ENCODE data around the gene NMNAT2.
A peak's percentile ranks its signal among the peaks of the same experiment; 100 is the strongest.

NMNAT2 gene

DNA sequence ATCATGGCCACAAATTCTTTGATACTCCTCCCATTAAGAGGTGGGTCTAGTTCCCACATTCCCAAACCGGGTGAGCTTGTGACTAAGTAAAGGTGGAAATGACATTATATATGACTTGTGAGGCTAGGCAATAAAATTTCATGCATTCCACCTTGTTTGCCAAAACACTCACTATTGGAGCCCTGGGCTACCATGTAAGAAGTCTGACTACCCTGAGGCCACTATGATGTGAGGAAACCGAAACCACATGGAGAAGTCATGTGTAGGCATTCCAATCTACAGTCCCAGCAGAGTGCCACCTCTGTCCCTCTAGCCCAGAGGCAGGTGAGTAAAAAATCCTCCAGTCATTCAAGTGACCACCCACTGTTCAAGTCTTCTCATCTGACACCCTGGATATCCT, 36.2 kb upstream of the NMNAT2 start:
- no peak for TF ChIP-seq EP300 (IDR thresholded peaks at IDR 0.05; ENCODE audit: borderline replicate concordance)
- TF ChIP-seq, protein P1, sequence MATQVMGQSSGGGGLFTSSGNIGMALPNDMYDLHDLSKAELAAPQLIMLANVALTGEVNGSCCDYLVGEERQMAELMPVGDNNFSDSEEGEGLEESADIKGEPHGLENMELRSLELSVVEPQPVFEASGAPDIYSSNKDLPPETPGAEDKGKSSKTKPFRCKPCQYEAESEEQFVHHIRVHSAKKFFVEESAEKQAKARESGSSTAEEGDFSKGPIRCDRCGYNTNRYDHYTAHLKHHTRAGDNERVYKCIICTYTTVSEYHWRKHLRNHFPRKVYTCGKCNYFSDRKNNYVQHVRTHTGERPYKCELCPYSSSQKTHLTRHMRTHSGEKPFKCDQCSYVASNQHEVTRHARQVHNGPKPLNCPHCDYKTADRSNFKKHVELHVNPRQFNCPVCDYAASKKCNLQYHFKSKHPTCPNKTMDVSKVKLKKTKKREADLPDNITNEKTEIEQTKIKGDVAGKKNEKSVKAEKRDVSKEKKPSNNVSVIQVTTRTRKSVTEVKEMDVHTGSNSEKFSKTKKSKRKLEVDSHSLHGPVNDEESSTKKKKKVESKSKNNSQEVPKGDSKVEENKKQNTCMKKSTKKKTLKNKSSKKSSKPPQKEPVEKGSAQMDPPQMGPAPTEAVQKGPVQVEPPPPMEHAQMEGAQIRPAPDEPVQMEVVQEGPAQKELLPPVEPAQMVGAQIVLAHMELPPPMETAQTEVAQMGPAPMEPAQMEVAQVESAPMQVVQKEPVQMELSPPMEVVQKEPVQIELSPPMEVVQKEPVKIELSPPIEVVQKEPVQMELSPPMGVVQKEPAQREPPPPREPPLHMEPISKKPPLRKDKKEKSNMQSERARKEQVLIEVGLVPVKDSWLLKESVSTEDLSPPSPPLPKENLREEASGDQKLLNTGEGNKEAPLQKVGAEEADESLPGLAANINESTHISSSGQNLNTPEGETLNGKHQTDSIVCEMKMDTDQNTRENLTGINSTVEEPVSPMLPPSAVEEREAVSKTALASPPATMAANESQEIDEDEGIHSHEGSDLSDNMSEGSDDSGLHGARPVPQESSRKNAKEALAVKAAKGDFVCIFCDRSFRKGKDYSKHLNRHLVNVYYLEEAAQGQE (IDR thresholded peaks at IDR 0.05; ENCODE audit: low read depth) = no peak
- TF ChIP-seq CREB1 (IDR thresholded peaks at IDR 0.05; ENCODE audit: low read depth) = no peak
- TF ChIP-seq EGR1 (IDR thresholded peaks at IDR 0.05) = no peak
- TF ChIP-seq, protein P2, sequence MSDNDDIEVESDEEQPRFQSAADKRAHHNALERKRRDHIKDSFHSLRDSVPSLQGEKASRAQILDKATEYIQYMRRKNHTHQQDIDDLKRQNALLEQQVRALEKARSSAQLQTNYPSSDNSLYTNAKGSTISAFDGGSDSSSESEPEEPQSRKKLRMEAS (IDR thresholded peaks at IDR 0.05) = no peak
- TF ChIP-seq TEAD4 (IDR thresholded peaks at IDR 0.05) = no peak
- no peak for TF ChIP-seq CEBPB (IDR thresholded peaks at IDR 0.05)
- TF ChIP-seq, protein P3, sequence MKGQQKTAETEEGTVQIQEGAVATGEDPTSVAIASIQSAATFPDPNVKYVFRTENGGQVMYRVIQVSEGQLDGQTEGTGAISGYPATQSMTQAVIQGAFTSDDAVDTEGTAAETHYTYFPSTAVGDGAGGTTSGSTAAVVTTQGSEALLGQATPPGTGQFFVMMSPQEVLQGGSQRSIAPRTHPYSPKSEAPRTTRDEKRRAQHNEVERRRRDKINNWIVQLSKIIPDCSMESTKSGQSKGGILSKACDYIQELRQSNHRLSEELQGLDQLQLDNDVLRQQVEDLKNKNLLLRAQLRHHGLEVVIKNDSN (IDR thresholded peaks at IDR 0.05) = no peak
- no peak for TF ChIP-seq TAF1 (IDR thresholded peaks at IDR 0.05; ENCODE audit: low read depth)
- TF ChIP-seq FOXM1 (IDR thresholded peaks at IDR 0.05; ENCODE audit: borderline replicate concordance, low read depth) = no peak
- no peak for TF ChIP-seq RAD21 (IDR thresholded peaks at IDR 0.05; ENCODE audit: low read depth)

DNA sequence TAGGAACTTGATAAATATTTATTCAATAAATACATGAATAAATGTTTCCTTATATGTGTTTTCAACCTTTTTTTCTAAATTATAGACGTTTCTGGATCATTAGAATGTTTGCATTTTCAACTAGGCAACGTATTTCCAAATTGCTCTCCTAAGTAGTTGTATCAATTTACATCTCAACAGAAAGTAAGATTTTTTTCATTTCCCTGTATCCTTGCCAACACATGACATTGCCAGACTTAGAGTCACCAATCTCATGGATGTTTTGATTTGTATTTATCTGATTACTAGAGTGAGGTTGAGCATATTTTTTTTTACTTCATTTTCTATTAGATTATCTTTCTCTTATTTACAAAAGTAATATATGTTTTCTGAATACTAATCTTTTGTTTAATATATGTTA, 31.9 kb upstream of the NMNAT2 start:
- TF ChIP-seq YY1 (IDR thresholded peaks at IDR 0.05; ENCODE audit: low read depth) (no peak), NFIC (IDR thresholded peaks at IDR 0.05) (no peak), FOXM1 (IDR thresholded peaks at IDR 0.05; ENCODE audit: borderline replicate concordance, low read depth) (no peak), ZBTB7A (IDR thresholded peaks at IDR 0.05; ENCODE audit: low read depth) (no peak)
- TF ChIP-seq, protein P1 (IDR thresholded peaks at IDR 0.05; ENCODE audit: low read depth) = no peak

DNA sequence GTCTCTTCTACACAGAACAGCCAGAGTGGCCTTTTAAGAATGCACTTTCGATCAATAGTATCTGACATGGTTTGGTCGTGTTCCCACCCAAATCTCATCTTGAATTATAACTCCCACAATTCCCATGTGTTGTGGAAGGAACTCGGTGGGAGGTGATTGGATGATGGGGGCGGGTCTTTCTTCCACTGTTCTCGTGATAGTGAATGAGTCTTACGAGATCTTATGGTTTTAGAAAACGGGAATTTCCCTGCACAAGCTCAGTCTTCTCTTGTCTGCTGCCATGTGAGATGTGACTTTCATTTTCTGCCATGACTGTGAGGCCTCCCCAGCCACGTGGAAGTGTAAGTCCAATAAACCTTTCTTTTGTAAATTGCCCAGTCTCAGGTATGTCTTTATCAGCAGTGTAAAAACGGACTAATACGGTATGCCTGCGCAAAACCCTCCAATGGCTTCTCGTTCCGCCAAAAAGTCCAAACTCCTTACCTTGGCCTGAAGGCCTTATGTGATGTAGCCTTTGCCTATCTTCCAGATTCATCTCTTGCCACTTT, 31.1 kb upstream of the NMNAT2 start:
- TF ChIP-seq RAD21 (IDR thresholded peaks at IDR 0.05; ENCODE audit: low read depth) (no peak), TEAD4 (IDR thresholded peaks at IDR 0.05) (no peak), EGR1 (IDR thresholded peaks at IDR 0.05) (no peak), TAF1 (IDR thresholded peaks at IDR 0.05; ENCODE audit: low read depth) (no peak), YY1 (IDR thresholded peaks at IDR 0.05; ENCODE audit: low read depth) (no peak), ZBTB7A (IDR thresholded peaks at IDR 0.05; ENCODE audit: low read depth) (no peak), CEBPB (IDR thresholded peaks at IDR 0.05) (no peak), TCF12 (IDR thresholded peaks at IDR 0.05; ENCODE audit: low read depth) (no peak), FOXM1 (IDR thresholded peaks at IDR 0.05; ENCODE audit: borderline replicate concordance, low read depth) (no peak), NFIC (IDR thresholded peaks at IDR 0.05) (no peak)
- TF ChIP-seq, protein P1 (IDR thresholded peaks at IDR 0.05; ENCODE audit: low read depth) = no peak
- TF ChIP-seq, protein P3 (IDR thresholded peaks at IDR 0.05) = no peak
- TF ChIP-seq, protein P2 (IDR thresholded peaks at IDR 0.05) = no peak

DNA sequence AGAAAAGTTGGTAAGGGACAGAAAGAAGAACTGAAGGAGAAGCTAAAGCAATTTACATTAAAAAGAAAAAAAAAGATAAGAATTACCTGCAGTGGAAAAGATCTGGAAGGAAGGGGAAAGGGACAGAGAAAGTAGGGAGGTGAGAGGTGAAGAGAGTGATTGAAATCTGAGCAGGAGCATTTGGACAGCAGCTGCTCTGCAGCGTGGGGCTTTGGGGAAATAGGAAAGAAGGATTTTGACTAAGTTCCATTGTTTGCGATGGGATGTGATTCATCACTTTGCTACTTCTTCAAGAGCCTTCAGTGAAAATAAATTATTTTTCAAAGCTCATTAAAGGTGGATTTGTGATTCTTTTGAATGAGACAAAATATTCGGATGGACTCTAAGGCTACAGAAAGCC, 26.1 kb upstream of the NMNAT2 start:
- TF ChIP-seq CREB1 (IDR thresholded peaks at IDR 0.05; ENCODE audit: low read depth) (no peak), NFIC (IDR thresholded peaks at IDR 0.05) (no peak)
- TF ChIP-seq, protein P1 (IDR thresholded peaks at IDR 0.05; ENCODE audit: low read depth) = peak; percentile 58

All from Ishikawa (cell line).